Vagina (tissue), 2 donors: ENCODE data around the gene APBB2. TPM values are rescaled to one million over a fixed set of nuclear protein-coding genes. Genes with fewer than 3 reads are reported as not detected.

ENCODE experiments used
- DNase-seq, 2 donors: peaks; one replicate each; pipeline ENCODE4 v3.0.0-alpha.2; 2017; ENCODE audit errors: extremely low spot score in 2 of 2
- H3K27ac ChIP-seq: fragments of 200-600 bp; sonication (generic); one replicate; pipeline ENCODE4 v1.5.1; 2019
- H3K27me3 ChIP-seq: fragments of 200-600 bp; sonication (generic); one replicate; pipeline ENCODE4 v1.5.1; 2019
- H3K36me3 ChIP-seq, 2 donors: fragments of 200-600 bp; sonication (generic); one replicate each; pipeline ENCODE4 v1.5.1; 2017 to 2019
- H3K4me1 ChIP-seq: fragments of 200-600 bp; sonication (generic); one replicate; pipeline ENCODE4 v1.5.1; 2019
- H3K4me3 ChIP-seq, 2 donors: fragments of 200-600 bp; sonication (generic); 1 replicate in 1 of 2; 2 replicates in 1 of 2; pipeline ENCODE4 v1.5.1; 2016 to 2019
- H3K9me3 ChIP-seq: fragments of 200-600 bp; sonication (generic); one replicate; pipeline ENCODE4 v1.5.1; 2019
- POLR2A ChIP-seq, 2 donors: fragments of 450-650 bp; IDR thresholded peaks; one replicate each; pipeline ENCODE4 v1.6.1; 2017; ENCODE audit warnings: antibody characterized with exemption in 2 of 2, mild to moderate bottlenecking in 2 of 2, moderate library complexity in 2 of 2
- POLR2AphosphoS5 ChIP-seq, 2 donors: sonication (generic); formaldehyde crosslinking; IDR thresholded peaks; one replicate each; pipeline ENCODE4 v1.9.0; 2017; ENCODE audit warnings: antibody characterized with exemption in 2 of 2, mild to moderate bottlenecking in 2 of 2, low read depth in 1 of 2; ENCODE audit not compliant: insufficient read depth in 1 of 2
- intact Hi-C: fragments of 100-400 bp; cut with DNase I; formaldehyde crosslinking; loops from one replicate; pipeline ENCODE4 v1.15.1; 2023
- total RNA-seq: library from RNA; depleted of rRNA; stranded (reverse); fragments of >200 nt; gene quantifications from one replicate; pipeline ENCODE4 v1.2.3, GENCODE V29; 2016
- TF ChIP-seq, protein P1 (sequence below), 3 experiments: fragments of 450-650 bp in 2 of 3; fragments of 200-600 bp in 1 of 3; sonication (generic) in 1 of 3; IDR thresholded peaks; one replicate each; pipeline ENCODE4 v1.5.1; 2017 to 2019; ENCODE audit warnings: antibody characterized with exemption in 3 of 3, mild to moderate bottlenecking in 2 of 3, moderate library complexity in 2 of 3

The APBB2 gene
- total RNA-seq, 1 donor from 2014 or later: 68.8 TPM

DNA sequence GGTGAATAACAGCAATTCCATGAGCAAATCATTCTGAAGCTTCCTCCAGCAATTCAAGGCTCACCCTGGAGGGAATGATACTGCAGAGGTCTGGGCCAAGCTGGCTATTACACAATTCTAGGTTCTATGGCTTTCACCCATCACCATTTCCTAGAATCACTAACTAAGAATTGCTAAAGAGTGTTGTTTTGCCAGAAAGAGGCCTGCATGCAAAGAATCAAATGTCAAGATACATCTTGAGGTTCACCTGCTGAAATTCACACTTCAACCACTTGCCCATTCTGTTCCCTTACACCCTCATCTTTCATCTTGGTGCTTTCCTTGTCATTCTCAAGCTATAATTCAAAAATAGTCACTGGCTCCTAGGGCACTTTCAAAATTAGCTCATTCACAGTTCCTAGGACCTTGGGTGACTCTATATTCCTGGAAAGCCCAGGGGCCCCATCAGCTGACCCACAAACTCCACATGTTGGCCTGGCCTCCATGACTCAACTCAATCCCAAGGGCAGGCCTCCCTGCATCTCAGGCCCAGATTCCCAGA is 7.0 kb downstream of the APBB2 start:
- no peak for DNase-seq
- intact Hi-C loops: loop anchor here (10.0 kb wide), 1 partner anchor 53 kb away; no protein-coding TSS in a partner anchor
- TF ChIP-seq, protein P1, sequence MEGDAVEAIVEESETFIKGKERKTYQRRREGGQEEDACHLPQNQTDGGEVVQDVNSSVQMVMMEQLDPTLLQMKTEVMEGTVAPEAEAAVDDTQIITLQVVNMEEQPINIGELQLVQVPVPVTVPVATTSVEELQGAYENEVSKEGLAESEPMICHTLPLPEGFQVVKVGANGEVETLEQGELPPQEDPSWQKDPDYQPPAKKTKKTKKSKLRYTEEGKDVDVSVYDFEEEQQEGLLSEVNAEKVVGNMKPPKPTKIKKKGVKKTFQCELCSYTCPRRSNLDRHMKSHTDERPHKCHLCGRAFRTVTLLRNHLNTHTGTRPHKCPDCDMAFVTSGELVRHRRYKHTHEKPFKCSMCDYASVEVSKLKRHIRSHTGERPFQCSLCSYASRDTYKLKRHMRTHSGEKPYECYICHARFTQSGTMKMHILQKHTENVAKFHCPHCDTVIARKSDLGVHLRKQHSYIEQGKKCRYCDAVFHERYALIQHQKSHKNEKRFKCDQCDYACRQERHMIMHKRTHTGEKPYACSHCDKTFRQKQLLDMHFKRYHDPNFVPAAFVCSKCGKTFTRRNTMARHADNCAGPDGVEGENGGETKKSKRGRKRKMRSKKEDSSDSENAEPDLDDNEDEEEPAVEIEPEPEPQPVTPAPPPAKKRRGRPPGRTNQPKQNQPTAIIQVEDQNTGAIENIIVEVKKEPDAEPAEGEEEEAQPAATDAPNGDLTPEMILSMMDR (IDR thresholded peaks at IDR 0.05): no peak
- no peak for TF ChIP-seq POLR2AphosphoS5 (IDR thresholded peaks at IDR 0.05; ENCODE audit: insufficient read depth in 1 of 2, low read depth in 1 of 2)
- TF ChIP-seq POLR2A (IDR thresholded peaks at IDR 0.05): no peak
- Histone ChIP-seq H3K4me3 (no peak overlapping the region), H3K36me3 (no peaks in the 10 kb centered on the region), H3K9me3 (no peaks in the 10 kb centered on the region), H3K27ac (no peak overlapping the region), H3K27me3 (no peaks in the 10 kb centered on the region), H3K4me1 (peaks cover 47% of the 10 kb centered on the region)

DNA sequence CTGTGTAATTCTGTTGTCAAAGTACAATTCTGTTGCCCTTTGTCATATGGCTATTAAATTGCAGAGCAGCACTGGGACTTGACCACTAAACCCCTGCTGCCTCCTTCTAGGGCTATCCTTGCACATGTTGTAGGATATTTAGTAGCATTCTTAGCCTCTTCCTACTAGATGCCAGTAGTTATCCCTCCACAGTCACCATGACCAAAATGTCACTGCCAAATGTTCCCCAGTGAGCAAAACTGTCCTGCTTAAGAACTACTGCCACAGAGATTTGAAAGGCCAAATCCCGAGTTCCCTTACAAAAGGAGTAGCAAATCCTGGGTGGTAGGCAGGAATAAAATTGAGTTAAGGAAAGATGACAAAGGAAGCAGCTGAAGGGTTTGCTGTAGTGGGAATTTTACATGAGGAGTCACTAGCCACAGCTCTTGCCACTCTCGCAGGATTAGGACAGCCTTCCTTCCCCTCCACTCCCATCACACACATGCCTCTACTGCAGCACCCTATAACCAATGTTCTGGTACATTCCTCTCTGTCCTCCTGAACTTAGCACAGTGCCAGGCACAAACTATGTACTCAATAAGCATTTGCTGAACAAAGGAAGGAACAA is 8.4 kb downstream of the APBB2 start:
- intact Hi-C loops: loop anchor here (10.0 kb wide), 1 partner anchor 51 kb away; no protein-coding TSS in a partner anchor
- no peaks in the 10 kb centered on the region for H3K36me3 ChIP-seq

DNA sequence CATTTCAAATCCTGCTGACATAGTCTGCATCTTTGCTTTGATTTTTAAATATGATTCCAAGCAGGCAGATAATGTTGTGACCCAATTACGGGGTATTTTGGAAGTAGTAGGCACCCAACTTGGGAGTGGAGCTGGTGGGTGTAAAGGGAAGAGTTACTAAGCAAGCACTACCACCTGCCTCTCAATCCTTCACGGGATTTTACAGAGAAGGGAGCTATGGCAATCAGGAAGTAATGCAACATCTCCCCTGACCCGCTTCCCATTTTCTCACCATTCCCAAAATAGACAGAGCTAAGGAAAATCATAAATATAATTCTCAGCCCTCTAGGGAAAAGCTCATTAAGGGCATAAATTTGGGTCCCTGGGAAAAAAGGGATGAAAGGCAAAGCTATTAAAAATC is 9.2 kb downstream of the APBB2 start:
- TF ChIP-seq POLR2A (IDR thresholded peaks at IDR 0.05) (no peak), POLR2AphosphoS5 (IDR thresholded peaks at IDR 0.05; ENCODE audit: insufficient read depth in 1 of 2, low read depth in 1 of 2) (no peak)
- TF ChIP-seq, protein P1 (IDR thresholded peaks at IDR 0.05): no peak
- intact Hi-C loops: loop anchor here (10.0 kb wide), 1 partner anchor 50 kb away; no protein-coding TSS in a partner anchor
- no peaks in the 10 kb centered on the region for H3K27me3 ChIP-seq
- no peaks in the 10 kb centered on the region for H3K9me3 ChIP-seq
- no peaks in the 10 kb centered on the region for H3K36me3 ChIP-seq
- no peak overlapping the region for H3K4me3 ChIP-seq
- H3K27ac ChIP-seq: no peak overlapping the region
- H3K4me1 ChIP-seq: peaks cover 43% of the 10 kb centered on the region
- no peak for DNase-seq

More for the DNA sequence above, 8.4 kb downstream of the APBB2 start:
- Histone ChIP-seq H3K4me1 (peaks cover 43% of the 10 kb centered on the region), H3K27me3 (no peaks in the 10 kb centered on the region), H3K9me3 (no peaks in the 10 kb centered on the region), H3K27ac (no peak overlapping the region), H3K4me3 (no peak overlapping the region)
- TF ChIP-seq POLR2AphosphoS5 (IDR thresholded peaks at IDR 0.05; ENCODE audit: insufficient read depth in 1 of 2, low read depth in 1 of 2) (no peak), POLR2A (IDR thresholded peaks at IDR 0.05) (no peak)
- TF ChIP-seq, protein P1 (IDR thresholded peaks at IDR 0.05): no peak
- DNase-seq: no peak

DNA sequence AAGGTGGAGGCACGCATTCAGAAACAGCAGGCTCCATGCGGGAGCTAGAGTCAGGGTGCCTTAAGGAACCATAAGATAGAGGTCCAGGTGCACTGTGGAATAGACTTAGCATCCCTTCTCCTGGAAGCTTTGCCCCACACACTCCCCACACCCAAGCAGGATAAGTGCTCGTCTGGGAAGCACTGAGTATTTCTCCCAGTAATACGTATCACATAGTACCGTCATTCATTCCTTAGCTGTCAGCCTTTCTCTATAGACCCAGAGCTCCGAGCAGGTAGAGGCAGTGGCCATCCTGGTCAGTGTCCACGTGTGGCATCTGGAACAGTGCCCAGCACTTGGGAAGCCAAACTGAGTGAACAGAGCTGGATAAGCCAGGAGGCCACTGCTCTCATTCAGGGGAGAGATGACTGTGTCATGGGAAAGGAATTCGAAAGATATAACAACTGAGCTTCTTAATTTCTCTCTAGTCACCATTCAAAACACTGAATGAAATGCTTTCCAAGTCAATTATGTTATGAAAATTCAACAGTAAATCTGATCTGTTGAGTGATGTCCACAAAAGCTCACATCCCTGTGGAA is 9.9 kb downstream of the APBB2 start:
- Histone ChIP-seq H3K9me3 (no peaks in the 10 kb centered on the region), H3K27ac (no peak overlapping the region), H3K4me1 (peaks cover 43% of the 10 kb centered on the region), H3K27me3 (no peaks in the 10 kb centered on the region), H3K4me3 (no peak overlapping the region), H3K36me3 (no peaks in the 10 kb centered on the region)
- DNase-seq: no peak
- intact Hi-C loops: loop anchor here (10.0 kb wide), 1 partner anchor 50 kb away; no protein-coding TSS in a partner anchor
- TF ChIP-seq POLR2AphosphoS5 (IDR thresholded peaks at IDR 0.05; ENCODE audit: insufficient read depth in 1 of 2, low read depth in 1 of 2) (no peak), POLR2A (IDR thresholded peaks at IDR 0.05) (no peak)
- TF ChIP-seq, protein P1 (IDR thresholded peaks at IDR 0.05): no peak

DNA sequence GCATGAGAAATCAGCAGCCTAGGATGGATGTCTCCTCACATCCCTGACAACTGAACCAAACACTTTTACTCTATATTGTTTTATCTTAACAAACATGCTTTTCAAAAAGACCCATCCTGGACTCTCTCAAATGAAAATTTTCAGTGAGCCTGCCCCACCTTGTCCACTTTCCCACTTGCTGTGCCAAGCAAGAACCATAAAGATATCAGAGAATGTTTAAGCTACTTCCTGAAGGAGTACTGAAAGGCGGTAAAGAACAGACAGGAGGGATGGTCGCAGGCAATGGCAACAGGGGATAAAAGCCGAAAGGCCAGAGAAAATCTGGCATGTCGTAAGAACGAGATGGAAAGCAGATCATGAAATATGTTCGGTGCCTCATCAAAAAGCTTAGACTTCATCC is 10.5 kb downstream of the APBB2 start:
- Histone ChIP-seq H3K36me3 (no peaks in the 10 kb centered on the region), H3K27me3 (no peaks in the 10 kb centered on the region), H3K4me1 (peaks cover 43% of the 10 kb centered on the region), H3K27ac (peak overlapping the region; percentile 60), H3K9me3 (no peaks in the 10 kb centered on the region), H3K4me3 (no peak overlapping the region)
- DNase-seq: no peak
- intact Hi-C loops: loop anchor here (10.0 kb wide), 1 partner anchor 49 kb away; no protein-coding TSS in a partner anchor
- no peak for TF ChIP-seq POLR2A (IDR thresholded peaks at IDR 0.05)
- TF ChIP-seq POLR2AphosphoS5 (IDR thresholded peaks at IDR 0.05; ENCODE audit: insufficient read depth in 1 of 2, low read depth in 1 of 2): no peak
- TF ChIP-seq, protein P1 (IDR thresholded peaks at IDR 0.05): no peak
